ENCODE results near the gene S100A14.
"Not testable (repeated sequence)": the region's sequence is repeated elsewhere in the genome, so short reads cannot be mapped to it uniquely, and the experiment has no call there.

The S100A14 gene

GRCh38 chr1:153592748-153593147, 23.4 kb downstream of the S100A14 start:
- H3K4me2 ChIP-seq = no peak overlapping the region
- no peaks in the 10 kb centered on the region for H3K36me3 ChIP-seq (ENCODE audit: insufficient read depth)
- H4K20me1 ChIP-seq (ENCODE audit: insufficient read depth) = no peaks in the 10 kb centered on the region
- H3K27me3 ChIP-seq (ENCODE audit: insufficient read depth, low read depth) = no peaks in the 10 kb centered on the region
- no peak overlapping the region for H3K27ac ChIP-seq
- no peak overlapping the region; the same call in 1 of the 2 replicates for H2AFZ ChIP-seq (ENCODE audit: low read depth)
- H3K9ac ChIP-seq = no peak overlapping the region
- H3K79me2 ChIP-seq (ENCODE audit: insufficient read depth, low read depth) = no peaks in the 10 kb centered on the region
- TF ChIP-seq, protein P1, sequence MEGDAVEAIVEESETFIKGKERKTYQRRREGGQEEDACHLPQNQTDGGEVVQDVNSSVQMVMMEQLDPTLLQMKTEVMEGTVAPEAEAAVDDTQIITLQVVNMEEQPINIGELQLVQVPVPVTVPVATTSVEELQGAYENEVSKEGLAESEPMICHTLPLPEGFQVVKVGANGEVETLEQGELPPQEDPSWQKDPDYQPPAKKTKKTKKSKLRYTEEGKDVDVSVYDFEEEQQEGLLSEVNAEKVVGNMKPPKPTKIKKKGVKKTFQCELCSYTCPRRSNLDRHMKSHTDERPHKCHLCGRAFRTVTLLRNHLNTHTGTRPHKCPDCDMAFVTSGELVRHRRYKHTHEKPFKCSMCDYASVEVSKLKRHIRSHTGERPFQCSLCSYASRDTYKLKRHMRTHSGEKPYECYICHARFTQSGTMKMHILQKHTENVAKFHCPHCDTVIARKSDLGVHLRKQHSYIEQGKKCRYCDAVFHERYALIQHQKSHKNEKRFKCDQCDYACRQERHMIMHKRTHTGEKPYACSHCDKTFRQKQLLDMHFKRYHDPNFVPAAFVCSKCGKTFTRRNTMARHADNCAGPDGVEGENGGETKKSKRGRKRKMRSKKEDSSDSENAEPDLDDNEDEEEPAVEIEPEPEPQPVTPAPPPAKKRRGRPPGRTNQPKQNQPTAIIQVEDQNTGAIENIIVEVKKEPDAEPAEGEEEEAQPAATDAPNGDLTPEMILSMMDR (conservative IDR thresholded peaks at IDR 0.05; ENCODE audit: low read depth, low read length) = no peak
- H3K4me1 ChIP-seq (ENCODE audit: low read depth, poor library complexity, severe bottlenecking) = no peaks in the 10 kb centered on the region
- H3K4me3 ChIP-seq (IDR thresholded peaks at IDR 0.05; ENCODE audit: insufficient read depth, low read depth, low read length) = no peak overlapping the region

- no peaks in the 10 kb centered on the region for H3K27me3 ChIP-seq (ENCODE audit: insufficient read depth, low read depth)
- TF ChIP-seq, protein P1 (conservative IDR thresholded peaks at IDR 0.05; ENCODE audit: low read depth, low read length) = no peak
- H4K20me1 ChIP-seq (ENCODE audit: insufficient read depth) = no peaks in the 10 kb centered on the region
Observed at GRCh38 chr1:153588482-153588881, 27.6 kb downstream of the S100A14 start.

GRCh38 chr1:153588033-153588432, 28.1 kb downstream of the S100A14 start:
- H3K36me3 ChIP-seq (ENCODE audit: insufficient read depth); H3K4me3 ChIP-seq (IDR thresholded peaks at IDR 0.05; ENCODE audit: insufficient read depth, low read depth, low read length); H2AFZ ChIP-seq (ENCODE audit: low read depth); H3K79me2 ChIP-seq (ENCODE audit: insufficient read depth, low read depth); H3K27ac ChIP-seq; H4K20me1 ChIP-seq (ENCODE audit: insufficient read depth); H3K4me1 ChIP-seq (ENCODE audit: low read depth, poor library complexity, severe bottlenecking); H3K4me2 ChIP-seq; H3K9ac ChIP-seq; H3K27me3 ChIP-seq (ENCODE audit: insufficient read depth, low read depth): not testable (repeated sequence)

More at GRCh38 chr1:153588482-153588881, 27.6 kb downstream of the S100A14 start:
- H3K79me2 ChIP-seq (ENCODE audit: insufficient read depth, low read depth) = no peaks in the 10 kb centered on the region
- no peaks in the 10 kb centered on the region for H3K4me1 ChIP-seq (ENCODE audit: low read depth, poor library complexity, severe bottlenecking)
- H3K27ac ChIP-seq = no peak overlapping the region
- H3K36me3 ChIP-seq (ENCODE audit: insufficient read depth) = no peaks in the 10 kb centered on the region
- no peak overlapping the region for H3K9ac ChIP-seq
- H3K4me2 ChIP-seq = no peak overlapping the region
- no peak overlapping the region for H2AFZ ChIP-seq (ENCODE audit: low read depth)
- no peak overlapping the region for H3K4me3 ChIP-seq (IDR thresholded peaks at IDR 0.05; ENCODE audit: insufficient read depth, low read depth, low read length)

- TF ChIP-seq, protein P1 (conservative IDR thresholded peaks at IDR 0.05; ENCODE audit: low read depth, low read length) = no peak
- Histone ChIP-seq H3K36me3 (ENCODE audit: insufficient read depth) (no peaks in the 10 kb centered on the region), H3K79me2 (ENCODE audit: insufficient read depth, low read depth) (no peaks in the 10 kb centered on the region), H3K9ac (no peak overlapping the region), H3K27ac (no peak overlapping the region), H3K4me2 (no peak overlapping the region), H3K27me3 (ENCODE audit: insufficient read depth, low read depth) (no peaks in the 10 kb centered on the region), H3K4me1 (ENCODE audit: low read depth, poor library complexity, severe bottlenecking) (no peaks in the 10 kb centered on the region), H2AFZ (ENCODE audit: low read depth) (no peak overlapping the region), H3K4me3 (IDR thresholded peaks at IDR 0.05; ENCODE audit: insufficient read depth, low read depth, low read length) (no peak overlapping the region), H4K20me1 (ENCODE audit: insufficient read depth) (no peaks in the 10 kb centered on the region)
Observed at GRCh38 chr1:153587314-153587713, 28.8 kb downstream of the S100A14 start.

GRCh38 chr1:153586347-153586746, 29.8 kb downstream of the S100A14 start:
- no peaks in the 10 kb centered on the region for H3K36me3 ChIP-seq (ENCODE audit: insufficient read depth)
- H4K20me1 ChIP-seq (ENCODE audit: insufficient read depth) = no peaks in the 10 kb centered on the region
- H3K4me3 ChIP-seq (IDR thresholded peaks at IDR 0.05; ENCODE audit: insufficient read depth, low read depth, low read length) = no peak overlapping the region
- no peaks in the 10 kb centered on the region for H3K27me3 ChIP-seq (ENCODE audit: insufficient read depth, low read depth)
- no peak overlapping the region for H3K27ac ChIP-seq
- H3K79me2 ChIP-seq (ENCODE audit: insufficient read depth, low read depth) = no peaks in the 10 kb centered on the region
- H3K4me1 ChIP-seq (ENCODE audit: low read depth, poor library complexity, severe bottlenecking) = no peaks in the 10 kb centered on the region
- H3K4me2 ChIP-seq = no peak overlapping the region
- no peak overlapping the region for H3K9ac ChIP-seq
- no peak overlapping the region for H2AFZ ChIP-seq (ENCODE audit: low read depth)
- TF ChIP-seq, protein P1 (conservative IDR thresholded peaks at IDR 0.05; ENCODE audit: low read depth, low read length) = no peak
